HFFc6 (cell line): Measurements from ENCODE around the gene GIMAP5. TPM values are rescaled to one million over a fixed set of nuclear protein-coding genes. Genes with fewer than 3 reads are reported as not detected.

Experiments
- DNase-seq: peaks from one replicate; pipeline ENCODE4 v3.0.0-alpha.2; 2018
- H3K27ac Mint-ChIP-seq: 2 replicates; pipeline ENCODE4 v1.8.0; 2020; ENCODE audit warnings: mild to moderate bottlenecking, mixed read lengths
- H3K27me3 Mint-ChIP-seq: 2 replicates; pipeline ENCODE4 v1.8.0; 2021; ENCODE audit warnings: mild to moderate bottlenecking, moderate library complexity, mixed read lengths; ENCODE audit not compliant: insufficient read depth
- H3K36me3 Mint-ChIP-seq: 2 replicates; pipeline ENCODE4 v1.8.0; 2021; ENCODE audit warnings: low read depth, mixed read lengths
- H3K4me1 Mint-ChIP-seq: 2 replicates; pipeline ENCODE4 v1.8.0; 2020; ENCODE audit warnings: low read depth, mixed read lengths
- H3K4me3 Mint-ChIP-seq: 2 replicates; pipeline ENCODE4 v1.8.0; 2020; ENCODE audit warnings: mild to moderate bottlenecking, moderate library complexity, mixed read lengths
- H3K9me3 Mint-ChIP-seq: 2 replicates; pipeline ENCODE4 v1.8.0; 2020; ENCODE audit warnings: mild to moderate bottlenecking, mixed read lengths
- CTCF ChIP-seq: fragments of 200-600 bp; sonication (generic); IDR thresholded peaks from 2 replicates; pipeline ENCODE4 v1.5.0; 2021; ENCODE audit warnings: antibody characterized with exemption, mild to moderate bottlenecking
- long read RNA-seq: library from polyadenylated mRNA; unstranded; transcript quantifications from one replicate; pipeline ENCODE4 v2.0.0, GENCODE V29; 2019
- total RNA-seq, 6 experiments: library from RNA; stranded (reverse); fragmentation: NEBNext Ultra II Directional; extraction: Animal tissue kit (Norgen Biotek cat#: 25700); gene quantifications; 2 replicates in 1 of 6; 3 replicates in 5 of 6; pipeline ENCODE4 v1.2.3, GENCODE V29; 2021

GIMAP5 gene
- total RNA-seq, result not detected
- long read RNA-seq, result 0 reads

- H3K9me3 Mint-ChIP-seq, result peaks cover 40% of the 10 kb centered on the region
- no peaks in the 10 kb centered on the region; the same call in 1 of the 2 replicates for H3K27me3 Mint-ChIP-seq
- TF ChIP-seq CTCF, result no peak
Measured at GRCh38 chr7:150737265-150738055, at the start of gene GIMAP5. Gene GIMAP5 (plus strand): TSS chr7:150737418. CDS start chr7:150740885, 3,467 bp downstream.

DNA sequence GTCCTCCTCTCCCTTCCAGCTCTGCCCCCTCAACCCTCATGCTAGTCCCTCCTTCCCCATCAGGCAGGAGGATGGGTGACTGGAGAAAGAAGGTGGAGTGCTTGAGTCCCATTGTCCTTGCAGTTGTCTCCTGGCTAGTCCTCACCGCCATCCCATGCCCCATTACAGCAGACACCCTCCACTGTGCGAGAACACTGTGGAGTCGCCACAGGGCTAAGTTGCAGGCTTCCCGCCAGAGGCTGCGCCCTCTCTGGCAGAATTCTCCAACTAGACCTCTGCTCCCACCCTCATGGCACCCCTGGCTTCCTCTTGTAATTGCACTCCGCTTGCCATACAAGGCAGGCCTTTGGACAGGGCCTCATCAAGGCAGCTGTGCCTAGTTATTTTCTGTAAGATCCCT lies 48.6 kb upstream of the GIMAP5 start:
- no peak for TF ChIP-seq CTCF
- Mint-ChIP-seq H3K9me3 (peaks cover 59% of the 10 kb centered on the region), H3K4me1 (no peaks in the 10 kb centered on the region; the same call in 1 of the 2 replicates), H3K27ac (no peak overlapping the region), H3K36me3 (no peaks in the 10 kb centered on the region), H3K4me3 (no peak overlapping the region), H3K27me3 (no peaks in the 10 kb centered on the region; the same call in 1 of the 2 replicates)
- DNase-seq, result no peak

More at GRCh38 chr7:150737265-150738055, at the start of gene GIMAP5:
- Mint-ChIP-seq H3K36me3 (no peaks in the 10 kb centered on the region; the same call in 1 of the 2 replicates), H3K4me3 (no peak within 1 kb of the TSS), H3K27ac (no peak within 1 kb of the TSS), H3K4me1 (no peaks in the 10 kb centered on the region)
- DNase-seq, result no peak

DNA sequence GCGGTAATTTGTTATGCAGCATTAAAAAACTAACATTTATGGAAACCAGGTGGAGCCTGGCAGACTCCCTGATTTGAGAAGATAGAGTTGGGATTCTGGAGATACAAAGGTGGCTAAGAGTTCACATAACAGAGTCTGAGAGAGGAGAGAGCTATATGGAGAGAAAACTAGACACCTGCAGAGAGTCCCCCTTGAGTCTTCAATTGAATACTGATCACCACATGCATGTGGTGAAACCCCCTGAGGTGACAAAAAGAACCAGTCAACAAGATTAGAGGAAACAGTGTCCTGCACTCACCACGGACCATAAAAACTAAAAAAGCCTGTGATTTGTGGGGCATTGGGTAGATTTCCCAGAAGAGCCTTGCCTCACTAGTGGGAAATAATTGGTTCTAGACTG lies 41.6 kb upstream of the GIMAP5 start:
- H3K27ac Mint-ChIP-seq, result no peak overlapping the region
- H3K27me3 Mint-ChIP-seq, result no peaks in the 10 kb centered on the region
- DNase-seq, result no peak
- no peaks in the 10 kb centered on the region for H3K4me1 Mint-ChIP-seq
- no peak for TF ChIP-seq CTCF
- H3K36me3 Mint-ChIP-seq, result no peaks in the 10 kb centered on the region
- H3K9me3 Mint-ChIP-seq, result peaks cover 79% of the 10 kb centered on the region
- H3K4me3 Mint-ChIP-seq, result no peak overlapping the region

DNA sequence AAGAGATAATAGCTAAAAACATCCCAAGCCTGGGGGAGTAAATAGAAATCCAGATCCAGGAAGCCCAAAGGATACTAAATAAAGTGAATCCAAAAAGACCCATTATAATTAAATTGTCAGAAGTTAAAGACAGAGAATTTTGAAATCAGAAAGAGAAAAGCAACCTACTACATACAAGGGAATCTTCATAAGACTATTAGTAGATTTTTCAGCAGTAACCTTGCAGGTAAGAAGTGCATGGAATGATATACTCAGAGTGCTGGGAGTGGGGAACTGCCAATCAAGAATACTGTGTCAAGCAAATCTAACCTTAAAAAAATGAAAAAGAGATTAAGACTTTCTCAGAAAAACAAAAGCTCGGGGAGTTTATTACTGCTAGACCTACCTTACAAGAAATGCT lies 34.0 kb upstream of the GIMAP5 start:
- no peak for TF ChIP-seq CTCF
- no peak for DNase-seq
- Mint-ChIP-seq H3K9me3 (peaks cover 76% of the 10 kb centered on the region), H3K4me1 (no peaks in the 10 kb centered on the region), H3K27ac (no peak overlapping the region), H3K4me3 (no peak overlapping the region), H3K27me3 (no peaks in the 10 kb centered on the region; the same call in 1 of the 2 replicates), H3K36me3 (no peaks in the 10 kb centered on the region)

DNA sequence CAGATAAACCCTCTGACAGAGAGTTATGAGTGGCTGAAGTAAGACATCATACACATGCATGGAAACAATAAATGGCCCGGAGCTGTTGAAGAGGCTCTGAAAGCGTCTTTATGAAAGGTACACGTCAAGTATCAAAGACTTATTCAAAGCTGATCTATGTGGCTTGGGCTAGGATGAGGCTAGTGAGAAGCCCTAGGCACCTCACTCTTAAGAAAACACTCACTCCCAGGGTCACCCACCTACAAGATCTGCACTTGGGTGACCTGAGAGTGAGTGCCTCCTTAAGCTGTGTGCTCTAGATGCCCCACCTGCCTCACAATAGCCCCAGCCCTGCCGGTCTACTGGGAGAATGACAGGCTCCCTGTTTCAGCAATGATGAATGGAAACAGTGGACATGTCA lies 21.9 kb upstream of the GIMAP5 start:
- TF ChIP-seq CTCF, result no peak
- no peak overlapping the region for H3K27ac Mint-ChIP-seq
- no peaks in the 10 kb centered on the region for H3K36me3 Mint-ChIP-seq
- no peak for DNase-seq
- no peaks in the 10 kb centered on the region for H3K4me1 Mint-ChIP-seq
- no peak overlapping the region for H3K4me3 Mint-ChIP-seq
- peaks cover 37% of the 10 kb centered on the region for H3K9me3 Mint-ChIP-seq
- H3K27me3 Mint-ChIP-seq, result no peaks in the 10 kb centered on the region
